B cell (primary cell): ENCODE results near the gene ADAM19.

Experiments used
- EZH2 ChIP-seq: IDR thresholded peaks from 2 replicates; pipeline ENCODE4 v1.6.1; 2012; ENCODE audit warnings: borderline replicate concordance, low read depth, mild to moderate bottlenecking, moderate library complexity, low read length; ENCODE audit not compliant: insufficient read depth, poor library complexity, severe bottlenecking
- TF ChIP-seq, protein P1 (sequence below): fragments of 200-600 bp; IDR thresholded peaks from one replicate; pipeline ENCODE4 v1.8.0; 2022; ENCODE audit warnings: antibody characterized with exemption, mild to moderate bottlenecking

DNA sequence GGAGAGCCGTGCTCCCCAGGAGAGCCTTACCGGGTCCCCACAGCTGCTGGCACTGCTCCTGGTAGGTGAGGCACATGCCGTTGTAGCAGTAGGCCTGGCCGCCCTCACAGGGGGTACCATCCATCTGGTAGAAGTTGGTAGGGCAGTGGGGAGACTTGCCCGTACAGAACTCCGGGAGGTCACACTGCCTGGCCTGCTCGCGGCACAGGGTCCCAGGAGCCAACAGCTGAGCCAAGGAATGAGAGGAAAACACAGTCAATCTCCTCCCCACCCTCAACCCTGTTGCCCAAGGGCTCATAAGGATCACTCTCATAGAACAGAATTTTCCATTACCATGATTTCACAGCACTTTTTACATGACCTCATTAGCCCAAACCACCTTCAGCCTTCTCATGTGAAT lies 78.7 kb downstream of the ADAM19 start:
- TF ChIP-seq, protein P1, sequence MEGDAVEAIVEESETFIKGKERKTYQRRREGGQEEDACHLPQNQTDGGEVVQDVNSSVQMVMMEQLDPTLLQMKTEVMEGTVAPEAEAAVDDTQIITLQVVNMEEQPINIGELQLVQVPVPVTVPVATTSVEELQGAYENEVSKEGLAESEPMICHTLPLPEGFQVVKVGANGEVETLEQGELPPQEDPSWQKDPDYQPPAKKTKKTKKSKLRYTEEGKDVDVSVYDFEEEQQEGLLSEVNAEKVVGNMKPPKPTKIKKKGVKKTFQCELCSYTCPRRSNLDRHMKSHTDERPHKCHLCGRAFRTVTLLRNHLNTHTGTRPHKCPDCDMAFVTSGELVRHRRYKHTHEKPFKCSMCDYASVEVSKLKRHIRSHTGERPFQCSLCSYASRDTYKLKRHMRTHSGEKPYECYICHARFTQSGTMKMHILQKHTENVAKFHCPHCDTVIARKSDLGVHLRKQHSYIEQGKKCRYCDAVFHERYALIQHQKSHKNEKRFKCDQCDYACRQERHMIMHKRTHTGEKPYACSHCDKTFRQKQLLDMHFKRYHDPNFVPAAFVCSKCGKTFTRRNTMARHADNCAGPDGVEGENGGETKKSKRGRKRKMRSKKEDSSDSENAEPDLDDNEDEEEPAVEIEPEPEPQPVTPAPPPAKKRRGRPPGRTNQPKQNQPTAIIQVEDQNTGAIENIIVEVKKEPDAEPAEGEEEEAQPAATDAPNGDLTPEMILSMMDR = no peak
- no peak for TF ChIP-seq EZH2
